Measurements from ENCODE around the gene FPR2.
"Not testable (repeated sequence)": the region's sequence is repeated elsewhere in the genome, so short reads cannot be mapped to it uniquely, and the experiment has no call there.

FPR2 gene, protein sequence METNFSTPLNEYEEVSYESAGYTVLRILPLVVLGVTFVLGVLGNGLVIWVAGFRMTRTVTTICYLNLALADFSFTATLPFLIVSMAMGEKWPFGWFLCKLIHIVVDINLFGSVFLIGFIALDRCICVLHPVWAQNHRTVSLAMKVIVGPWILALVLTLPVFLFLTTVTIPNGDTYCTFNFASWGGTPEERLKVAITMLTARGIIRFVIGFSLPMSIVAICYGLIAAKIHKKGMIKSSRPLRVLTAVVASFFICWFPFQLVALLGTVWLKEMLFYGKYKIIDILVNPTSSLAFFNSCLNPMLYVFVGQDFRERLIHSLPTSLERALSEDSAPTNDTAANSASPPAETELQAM

GRCh38 chr19:51760697-51761356 is at the start of gene FPR2:
Gene FPR2, plus strand, starts transcription at chr19:51761180. Its CDS starts 7,479 bp downstream, at chr19:51768659.
- no peak for DNase-seq

DNA sequence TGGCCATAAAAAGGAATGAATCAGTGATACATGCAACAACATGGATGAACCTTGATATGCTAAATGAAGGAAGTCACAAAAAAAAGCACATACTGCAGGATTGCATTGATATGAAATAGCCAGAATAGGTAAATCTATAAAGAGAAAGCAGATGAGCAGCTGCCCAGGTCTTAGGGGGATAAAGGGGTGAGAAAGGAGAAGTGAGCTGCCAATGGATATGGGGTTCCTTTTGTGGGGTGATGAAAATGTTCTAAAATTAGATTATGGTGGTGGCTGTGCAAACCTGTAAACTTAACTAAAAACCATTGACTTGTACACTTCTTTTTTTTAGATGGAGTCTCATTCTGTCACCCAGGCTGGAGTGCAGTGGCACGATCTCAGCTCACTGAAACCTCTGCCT is 49.3 kb upstream of the FPR2 start:
- DNase-seq, result no peak

GRCh38 chr19:51712461-51713081 is 48.4 kb upstream of the FPR2 start:
- no peak for DNase-seq

DNA sequence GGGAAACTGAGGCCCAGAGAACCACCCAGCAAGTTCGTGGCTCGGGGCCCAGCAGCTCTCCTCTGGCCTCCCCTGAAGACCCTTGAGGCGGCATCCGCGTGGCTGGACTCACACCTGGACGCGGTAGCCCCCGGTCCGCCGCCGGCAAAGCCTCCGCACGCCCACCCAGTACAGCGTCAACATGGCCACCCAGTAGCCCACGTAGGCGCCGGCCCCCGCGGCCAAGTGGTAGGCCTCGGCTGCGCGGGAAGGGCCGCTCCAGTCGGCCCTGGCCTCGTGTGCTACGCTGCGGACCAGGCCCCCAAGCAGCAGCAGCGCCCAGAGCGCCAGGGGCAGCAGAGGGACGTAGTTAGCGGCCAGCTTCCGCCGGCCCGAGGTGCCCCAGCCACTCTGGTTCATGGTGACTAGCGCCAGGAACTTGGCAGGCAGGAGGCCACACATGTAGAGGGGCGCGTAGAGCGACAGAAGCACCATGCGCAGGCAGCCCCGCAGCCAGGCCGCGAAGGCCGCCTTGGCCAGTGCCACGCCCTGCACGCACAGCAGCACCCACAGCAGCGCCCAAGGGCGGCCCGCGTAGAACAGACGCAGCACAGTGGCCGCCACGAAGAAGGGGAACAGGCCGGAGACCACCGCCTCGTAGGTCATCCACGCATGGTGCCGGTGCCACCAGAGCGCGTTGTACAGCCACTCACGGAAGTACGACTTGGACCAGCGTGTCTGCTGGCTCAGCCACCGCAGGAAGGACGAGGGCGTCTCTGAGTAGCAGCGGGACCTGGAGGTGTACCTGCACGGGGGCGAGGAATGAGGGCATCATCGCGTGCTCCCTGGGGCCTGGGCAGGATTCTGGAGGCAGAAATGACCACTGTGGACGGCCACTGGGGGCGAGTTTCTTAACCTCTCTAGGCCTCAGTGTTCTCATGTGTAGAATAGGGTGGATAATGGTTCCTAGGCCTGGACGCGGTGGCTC is 47.4 kb upstream of the FPR2 start:
- no peak for DNase-seq

GRCh38 chr19:51714848-51715247 is 46.1 kb upstream of the FPR2 start:
- DNase-seq, result no peak

DNA sequence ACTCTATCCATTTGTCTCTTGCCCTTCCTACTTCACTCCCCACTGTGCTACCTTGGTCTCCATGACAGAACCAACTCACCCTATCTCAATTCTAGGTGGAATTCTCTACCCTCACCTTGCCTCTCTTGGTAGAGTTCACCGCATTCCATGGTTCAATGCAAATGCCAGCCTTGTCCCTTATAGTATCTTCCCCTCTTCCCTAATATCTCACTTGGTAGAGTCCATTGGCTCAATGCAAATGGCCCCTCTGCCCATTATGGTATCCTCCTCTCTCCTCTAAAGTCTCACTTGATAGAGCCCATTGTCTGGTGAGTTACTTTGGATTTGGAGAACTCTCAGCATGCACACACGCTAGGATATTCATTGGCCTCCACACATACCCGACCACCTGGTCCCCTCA is 45.1 kb upstream of the FPR2 start:
- DNase-seq, result no peak

GRCh38 chr19:51716925-51717324 is 44.1 kb upstream of the FPR2 start:
- no peak for DNase-seq

DNA sequence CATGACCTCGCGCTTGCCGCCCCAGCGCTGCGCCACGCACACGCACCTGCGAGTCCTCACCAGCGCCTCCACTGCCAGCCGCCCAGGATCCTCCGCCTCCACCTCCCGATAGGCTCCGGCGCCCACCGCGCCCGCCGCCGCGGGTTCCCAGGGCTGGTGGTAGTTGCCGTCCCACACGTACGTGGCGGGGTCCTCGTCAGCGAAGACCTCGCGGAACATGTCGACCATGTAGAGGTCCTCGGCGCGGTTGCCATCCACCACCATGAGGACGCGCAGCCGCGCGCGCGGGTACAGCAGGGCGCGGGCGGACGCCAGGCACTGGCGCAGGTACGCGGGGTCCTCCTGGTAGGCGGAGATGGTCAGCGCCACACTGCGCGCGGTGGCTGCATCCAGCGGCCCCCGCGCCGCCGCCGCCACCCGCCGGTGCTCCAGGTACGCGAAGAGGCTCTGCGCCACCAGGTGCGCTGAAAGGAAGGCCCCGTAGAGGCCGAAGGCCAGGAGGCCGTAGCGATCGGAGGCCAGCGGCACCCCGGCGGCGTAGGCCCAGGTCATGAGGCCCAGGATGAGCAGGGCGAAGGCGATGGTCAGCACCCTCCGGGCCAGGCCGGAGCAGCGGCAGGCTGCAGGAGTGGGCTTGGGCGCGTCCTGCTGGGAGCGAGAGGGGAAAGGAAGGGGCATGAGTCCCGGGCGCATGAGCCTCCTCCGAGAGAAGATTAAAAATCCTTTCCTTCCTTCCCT is 41.6 kb upstream of the FPR2 start:
- no peak for DNase-seq

GRCh38 chr19:51721905-51722304 is 39.1 kb upstream of the FPR2 start:
- DNase-seq, result no peak

GRCh38 chr19:51722492-51722891 is 38.5 kb upstream of the FPR2 start:
- no peak for DNase-seq

- no peak for DNase-seq
Observed at GRCh38 chr19:51724543-51724942, 36.4 kb upstream of the FPR2 start.

GRCh38 chr19:51726049-51726448 is 34.9 kb upstream of the FPR2 start:
- DNase-seq, result no peak

DNA sequence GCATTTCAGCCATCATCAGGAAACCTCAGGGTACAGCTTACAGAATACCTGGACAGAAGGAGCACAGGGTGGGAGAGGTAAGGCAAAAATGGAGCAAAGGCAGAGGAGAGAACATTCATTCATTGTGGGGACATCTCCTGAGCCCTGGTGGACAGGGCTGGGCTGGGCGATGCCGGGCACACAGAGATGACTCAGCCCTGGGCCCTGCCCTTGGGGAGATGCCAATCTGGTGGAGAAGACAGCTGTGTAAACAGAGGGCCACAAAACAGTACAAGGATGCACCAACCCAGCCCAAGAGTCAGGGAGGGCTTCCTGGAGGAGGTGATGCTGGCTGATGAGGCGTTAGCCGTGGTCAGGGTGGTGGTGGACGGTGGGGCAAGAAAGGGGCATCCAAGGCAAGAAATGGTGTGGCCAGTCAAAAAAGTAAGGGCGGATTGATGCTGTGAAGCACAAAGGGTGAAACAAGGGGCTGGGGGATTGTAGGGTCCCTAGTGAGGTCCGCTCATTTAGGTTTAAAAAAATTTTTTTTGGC is 33.6 kb upstream of the FPR2 start:
- no peak for DNase-seq

- DNase-seq, result no peak
Observed at GRCh38 chr19:51729781-51730180, 31.2 kb upstream of the FPR2 start.

GRCh38 chr19:51733742-51734522 is 27.0 kb upstream of the FPR2 start:
- DNase-seq, result no peak

DNA sequence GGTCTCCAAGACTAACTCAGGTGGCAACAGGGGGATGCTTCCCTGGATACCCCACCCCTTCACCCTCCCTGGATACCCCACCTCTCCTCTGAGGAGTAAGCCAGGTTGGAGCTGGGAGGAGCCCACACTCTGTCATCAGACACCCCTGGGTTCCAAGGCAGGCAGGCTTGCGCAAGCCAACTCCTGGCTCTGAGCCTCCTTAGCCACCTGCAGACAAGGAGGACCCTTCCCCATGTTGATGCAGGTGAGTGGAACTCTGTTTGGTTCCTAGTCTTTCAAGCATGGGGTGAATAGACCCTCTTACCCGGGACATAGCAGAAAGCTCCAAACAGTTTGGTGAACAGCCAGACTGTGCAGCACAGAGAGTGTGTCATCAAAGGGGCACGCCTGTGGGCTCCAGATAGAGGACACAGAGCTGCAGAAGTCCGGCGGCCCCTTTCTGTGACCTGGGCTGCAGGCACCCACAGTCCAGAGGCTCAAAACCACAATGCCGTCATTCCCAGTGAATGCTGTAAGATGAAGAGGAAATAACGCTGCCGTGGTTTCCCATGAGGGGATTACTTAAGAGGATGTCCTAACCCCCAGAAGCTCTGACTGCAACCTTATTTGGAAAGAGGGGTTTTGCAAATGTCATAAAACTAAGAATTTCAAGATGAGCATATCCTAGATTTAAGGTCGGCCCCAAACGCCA is 25.1 kb upstream of the FPR2 start:
- no peak for DNase-seq

GRCh38 chr19:51737389-51737788 is 23.6 kb upstream of the FPR2 start:
- DNase-seq, result no peak

DNA sequence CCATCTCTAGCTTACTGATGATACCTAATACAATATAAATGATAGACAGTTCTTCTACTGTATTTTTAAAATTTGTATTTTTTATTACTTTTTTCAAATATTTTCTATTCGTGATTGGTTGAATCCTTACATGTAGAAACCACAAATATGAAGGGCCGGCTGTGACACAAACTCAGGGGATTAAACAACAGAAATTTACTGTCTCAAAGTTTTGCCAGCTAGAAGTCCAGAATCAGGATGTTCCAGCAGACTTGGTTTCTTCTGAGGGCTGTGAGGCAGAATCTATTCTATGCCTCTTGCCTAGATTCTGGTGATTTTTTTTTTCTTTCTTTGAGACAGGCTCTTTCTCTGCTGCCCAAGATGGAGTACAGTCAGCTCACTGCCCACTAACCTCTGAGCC is 23.1 kb upstream of the FPR2 start:
- no peak for DNase-seq

DNA sequence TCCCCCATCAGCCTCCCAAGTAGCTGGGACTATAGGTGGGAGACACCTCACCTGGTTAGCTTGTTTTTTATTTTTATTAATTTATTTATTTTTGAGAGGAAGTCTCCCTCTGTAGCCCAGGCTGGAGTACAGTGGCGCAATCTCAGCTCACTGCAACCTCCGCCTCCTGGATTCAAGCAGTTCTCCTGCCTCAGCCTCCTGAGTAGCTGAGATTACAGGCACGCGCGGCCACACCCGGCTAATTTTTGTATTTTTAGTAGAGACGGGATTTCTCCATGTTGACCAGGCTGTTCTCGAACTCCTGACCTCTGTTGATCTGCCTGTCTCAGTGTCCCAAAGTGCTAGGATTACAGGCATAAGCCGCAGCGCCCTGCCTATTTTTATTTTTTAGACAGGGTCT is 22.5 kb upstream of the FPR2 start:
- not testable (repeated sequence) for DNase-seq

DNA sequence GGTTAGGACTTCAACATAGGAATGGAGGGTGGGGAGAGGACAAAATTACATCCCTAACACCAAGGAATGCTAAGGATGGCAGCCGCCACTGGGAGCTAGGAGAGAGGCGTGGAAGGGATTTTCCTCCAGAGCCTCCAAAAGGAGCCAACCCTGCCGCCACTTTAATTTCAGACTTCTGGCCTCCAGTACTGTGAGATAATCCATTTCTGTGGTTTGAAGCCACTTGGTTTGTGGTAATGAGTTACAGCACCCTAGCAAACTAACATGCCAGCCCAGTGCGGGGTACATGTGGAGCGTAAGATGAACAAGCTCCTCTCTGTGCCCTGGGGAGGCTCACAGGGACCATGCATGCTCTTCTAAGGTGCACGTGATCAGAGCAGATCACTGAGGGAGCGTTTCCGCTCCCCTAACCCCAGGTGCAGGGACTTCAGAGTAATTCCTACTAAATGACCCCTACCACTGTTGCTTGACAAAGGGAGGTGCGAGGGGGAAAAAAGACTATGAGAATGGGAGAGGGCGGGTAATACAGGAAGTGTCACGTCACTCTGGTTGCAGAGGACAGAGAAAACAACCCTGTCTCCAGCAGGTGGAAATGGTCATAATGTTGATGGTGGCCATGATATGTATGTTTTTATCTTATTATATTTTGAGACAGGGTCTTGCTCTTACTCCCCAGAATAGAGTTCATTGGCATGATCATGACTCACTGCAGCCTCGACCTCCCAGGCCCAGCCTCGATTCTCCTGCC is 21.3 kb upstream of the FPR2 start:
- DNase-seq, result no peak

Data from activated naive CD4-positive, alpha-beta T cell treated with anti-CD3 and anti-CD28 coated beads, Interleukin-2, amount 50 U/mL, for 16 hours (primary cell).